NCI-H2107 treated with DMSO at 0.1 percent for 48 hours (cell line): ENCODE measurements around the gene PFKL.

ENCODE experiments used
- DNase-seq: peaks from one replicate; lab custom pipeline; 2025; ENCODE audit not compliant: unreplicated experiment; lab: John Stamatoyannopoulos, UW

The PFKL gene

GRCh38 chr21:44310628-44311507, 11.0 kb downstream of the PFKL start:
- no peak for DNase-seq

- DNase-seq = no peak
These were observed 12.2 kb downstream of the PFKL start for GRCh38 chr21:44312089-44312488.

GRCh38 chr21:44312716-44313115, 12.9 kb downstream of the PFKL start:
- DNase-seq = no peak

- DNase-seq = no peak
These were observed 13.6 kb downstream of the PFKL start for GRCh38 chr21:44313451-44313850.

- DNase-seq = no peak
These were observed 14.3 kb downstream of the PFKL start for GRCh38 chr21:44314128-44314527.

- DNase-seq = no peak
These were observed 14.7 kb downstream of the PFKL start for GRCh38 chr21:44314561-44314960.

- DNase-seq = no peak
These were observed 15.9 kb downstream of the PFKL start for GRCh38 chr21:44315691-44316203.

- DNase-seq = no peak
These were observed 16.5 kb downstream of the PFKL start for GRCh38 chr21:44316277-44316900.

GRCh38 chr21:44317241-44317782, 17.5 kb downstream of the PFKL start:
- DNase-seq = no peak

GRCh38 chr21:44317871-44318270, 18.0 kb downstream of the PFKL start:
- no peak for DNase-seq

GRCh38 chr21:44318489-44319285, 18.8 kb downstream of the PFKL start:
- DNase-seq = no peak

- DNase-seq = no peak
These were observed 19.7 kb downstream of the PFKL start for GRCh38 chr21:44319407-44320065.

- DNase-seq = no peak
These were observed 21.0 kb downstream of the PFKL start for GRCh38 chr21:44320847-44321246.

GRCh38 chr21:44321846-44322450, 22.1 kb downstream of the PFKL start:
- DNase-seq = no peak

- DNase-seq = no peak
These were observed 22.9 kb downstream of the PFKL start for GRCh38 chr21:44322621-44323325.

GRCh38 chr21:44323591-44323990, 23.7 kb downstream of the PFKL start:
- DNase-seq = no peak

GRCh38 chr21:44324106-44324853, 24.4 kb downstream of the PFKL start:
- DNase-seq = no peak

GRCh38 chr21:44324854-44325107, 24.9 kb downstream of the PFKL start:
- DNase-seq = no peak
